Erythroblast (primary cell): ENCODE results near the gene DMTF1.

Experiments
- GATA1 ChIP-seq: IDR thresholded peaks from 2 replicates; pipeline ENCODE4 v1.6.1; 2011; ENCODE audit warnings: low read depth, mild to moderate bottlenecking, control low read depth, low read length, moderate library complexity
- POLR2A ChIP-seq: IDR thresholded peaks from 2 replicates; pipeline ENCODE4 v1.6.1; 2011; ENCODE audit warnings: mild to moderate bottlenecking, low read length

GRCh38 chr7:87113077-87113476 is 39.2 kb upstream of the DMTF1 start:
- TF ChIP-seq POLR2A (no peak), GATA1 (no peak)
